ENCODE data around the gene RIT2. TPM values are rescaled to one million over a fixed set of nuclear protein-coding genes. Genes with fewer than 3 reads are reported as not detected.

The RIT2 gene
- not detected for total RNA-seq

- no peak within 1 kb of the TSS for H3K4me3 ChIP-seq
- TF ChIP-seq POLR2A (IDR thresholded peaks at IDR 0.05) (no peak), EP300 (IDR thresholded peaks at IDR 0.05) (no peak), CTCF (IDR thresholded peaks at IDR 0.05) (no peak)
- no peaks in the 10 kb centered on the region for H3K4me1 ChIP-seq
- H3K9me3 ChIP-seq: no peaks in the 10 kb centered on the region
- H3K36me3 ChIP-seq: no peaks in the 10 kb centered on the region
- DNase-seq (ENCODE audit: low spot score in 2 of 2): no peak
- no peak within 1 kb of the TSS for H3K27ac ChIP-seq
- WGBS, 2 donors: 56 to 58% methylated on average over 18 of the region's 18 CpGs
- H3K27me3 ChIP-seq: no peaks in the 10 kb centered on the region
These were observed at the start of gene RIT2 for GRCh38 chr18:43115076-43115921. RIT2 (minus strand) TSS chr18:43115685.

GRCh38 chr18:43161528-43161927 lies 46.0 kb upstream of the RIT2 start:
- H3K9me3 ChIP-seq: peaks cover 0 to 17% (median 0%) of the 10 kb centered on the region in 4 donors
- H3K27me3 ChIP-seq: no peaks in the 10 kb centered on the region
- no peaks in the 10 kb centered on the region for H3K4me1 ChIP-seq
- no peak for DNase-seq (ENCODE audit: low spot score in 2 of 2)
- TF ChIP-seq POLR2A (IDR thresholded peaks at IDR 0.05) (no peak), CTCF (IDR thresholded peaks at IDR 0.05) (no peak), EP300 (IDR thresholded peaks at IDR 0.05) (no peak)
- H3K27ac ChIP-seq: no peak overlapping the region
- no peak overlapping the region for H3K4me3 ChIP-seq
- no peaks in the 10 kb centered on the region for H3K36me3 ChIP-seq
- WGBS, 2 donors: 72 to 74% methylated on average over 1 of the region's 1 CpG

- no peaks in the 10 kb centered on the region for H3K27me3 ChIP-seq
- H3K9me3 ChIP-seq: peaks cover 0 to 9% (median 0%) of the 10 kb centered on the region in 4 donors
- 21 to 42% methylated on average over 1 of the region's 1 CpG for WGBS, 2 donors
- no peak for TF ChIP-seq EP300 (IDR thresholded peaks at IDR 0.05)
- TF ChIP-seq POLR2A (IDR thresholded peaks at IDR 0.05): no peak
- TF ChIP-seq CTCF (IDR thresholded peaks at IDR 0.05): no peak
- no peak overlapping the region for H3K4me3 ChIP-seq
- DNase-seq (ENCODE audit: low spot score in 2 of 2): no peak
- no peak overlapping the region for H3K27ac ChIP-seq
- no peaks in the 10 kb centered on the region for H3K36me3 ChIP-seq
- no peaks in the 10 kb centered on the region for H3K4me1 ChIP-seq
These were observed 45.0 kb upstream of the RIT2 start for GRCh38 chr18:43160509-43160908.

GRCh38 chr18:43159926-43160325 lies 44.4 kb upstream of the RIT2 start:
- Histone ChIP-seq H3K36me3 (no peaks in the 10 kb centered on the region), H3K27ac (no peak overlapping the region), H3K27me3 (no peaks in the 10 kb centered on the region), H3K9me3 (peaks cover 0 to 5% (median 0%) of the 10 kb centered on the region in 4 donors), H3K4me3 (no peak overlapping the region), H3K4me1 (no peaks in the 10 kb centered on the region)
- TF ChIP-seq CTCF (IDR thresholded peaks at IDR 0.05) (no peak), EP300 (IDR thresholded peaks at IDR 0.05) (no peak), POLR2A (IDR thresholded peaks at IDR 0.05) (no peak)
- no peak for DNase-seq (ENCODE audit: low spot score in 2 of 2)

- H3K4me1 ChIP-seq: no peaks in the 10 kb centered on the region
- no peak for DNase-seq (ENCODE audit: low spot score in 2 of 2)
- no peak overlapping the region for H3K4me3 ChIP-seq
- H3K36me3 ChIP-seq: no peaks in the 10 kb centered on the region
- H3K9me3 ChIP-seq: peaks cover 0 to 4% (median 0%) of the 10 kb centered on the region in 4 donors
- H3K27ac ChIP-seq: no peak overlapping the region
- 84 to 85% methylated on average over 5 of the region's 5 CpGs for WGBS, 2 donors
- H3K27me3 ChIP-seq: no peaks in the 10 kb centered on the region
- TF ChIP-seq POLR2A (IDR thresholded peaks at IDR 0.05) (no peak), CTCF (IDR thresholded peaks at IDR 0.05) (no peak), EP300 (IDR thresholded peaks at IDR 0.05) (no peak)
These were observed 43.7 kb upstream of the RIT2 start for GRCh38 chr18:43159086-43159770.

All from tibial nerve (tissue), 4 donors.